ENCODE measurements around the gene SH3GL3.

Gene SH3GL3

DNA sequence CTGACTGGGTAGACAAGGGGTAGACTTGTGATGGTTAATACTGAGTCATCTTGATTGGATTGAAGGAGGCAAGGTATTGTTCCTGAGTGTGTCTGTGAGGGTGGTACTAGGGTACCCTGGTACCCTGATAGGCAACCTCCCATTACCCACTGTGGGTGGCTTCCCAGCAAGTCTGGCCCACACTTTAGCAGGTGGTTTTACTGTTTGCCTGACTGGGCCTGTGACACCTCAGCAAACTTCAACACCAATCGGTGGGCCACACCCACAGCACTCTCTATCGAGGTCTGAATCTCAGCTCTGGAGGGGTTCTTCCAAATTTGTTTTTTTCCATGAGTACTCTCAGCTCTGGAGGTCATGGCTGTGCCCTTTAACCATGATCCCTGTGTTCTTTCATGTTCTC lies 24.6 kb upstream of the SH3GL3 start:
- ChIA-PET CTCF (interaction anchor here (1.1 to 2.5 kb wide), 3 partner anchors 14 to 174 kb away, joined by 3 to 19 read pairs (median 7); no protein-coding TSS in a partner anchor), POLR2A (no interaction called here)
- DNase-seq (ENCODE audit: low read depth, low spot score), result no peak
- H3K4me3 ChIP-seq (ENCODE audit: low read depth, low read length), result no peak overlapping the region
- TF ChIP-seq, protein P1, sequence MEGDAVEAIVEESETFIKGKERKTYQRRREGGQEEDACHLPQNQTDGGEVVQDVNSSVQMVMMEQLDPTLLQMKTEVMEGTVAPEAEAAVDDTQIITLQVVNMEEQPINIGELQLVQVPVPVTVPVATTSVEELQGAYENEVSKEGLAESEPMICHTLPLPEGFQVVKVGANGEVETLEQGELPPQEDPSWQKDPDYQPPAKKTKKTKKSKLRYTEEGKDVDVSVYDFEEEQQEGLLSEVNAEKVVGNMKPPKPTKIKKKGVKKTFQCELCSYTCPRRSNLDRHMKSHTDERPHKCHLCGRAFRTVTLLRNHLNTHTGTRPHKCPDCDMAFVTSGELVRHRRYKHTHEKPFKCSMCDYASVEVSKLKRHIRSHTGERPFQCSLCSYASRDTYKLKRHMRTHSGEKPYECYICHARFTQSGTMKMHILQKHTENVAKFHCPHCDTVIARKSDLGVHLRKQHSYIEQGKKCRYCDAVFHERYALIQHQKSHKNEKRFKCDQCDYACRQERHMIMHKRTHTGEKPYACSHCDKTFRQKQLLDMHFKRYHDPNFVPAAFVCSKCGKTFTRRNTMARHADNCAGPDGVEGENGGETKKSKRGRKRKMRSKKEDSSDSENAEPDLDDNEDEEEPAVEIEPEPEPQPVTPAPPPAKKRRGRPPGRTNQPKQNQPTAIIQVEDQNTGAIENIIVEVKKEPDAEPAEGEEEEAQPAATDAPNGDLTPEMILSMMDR (IDR thresholded peaks at IDR 0.05; ENCODE audit: insufficient read depth, low read length, missing control alignments), result no peak

DNA sequence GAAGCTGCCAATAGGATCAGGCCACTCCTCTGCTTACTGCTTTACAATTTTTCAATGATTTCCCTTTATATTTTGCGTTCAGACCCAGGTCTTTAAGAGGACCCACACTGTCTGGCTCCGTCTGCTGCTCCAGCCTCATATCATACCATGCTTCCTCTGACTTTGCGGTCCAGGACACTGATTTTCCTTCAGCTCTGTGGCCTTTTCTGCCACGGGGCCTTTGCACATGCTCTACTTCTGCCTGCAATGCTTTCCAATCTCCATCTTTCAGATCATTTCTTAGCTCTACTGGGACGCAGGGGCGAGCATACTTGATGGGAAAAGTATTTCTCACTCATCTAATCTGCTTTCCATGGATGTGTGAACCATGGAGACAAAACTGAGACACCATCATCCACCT lies 23.0 kb upstream of the SH3GL3 start:
- no peak overlapping the region for H3K4me3 ChIP-seq (ENCODE audit: low read depth, low read length)
- ChIA-PET POLR2A (no interaction called here), CTCF (interaction anchor here (0.9 to 2.5 kb wide), 2 partner anchors 12 to 176 kb away, joined by 3 to 19 read pairs; no protein-coding TSS in a partner anchor)
- DNase-seq (ENCODE audit: low read depth, low spot score), result no peak
- TF ChIP-seq, protein P1 (IDR thresholded peaks at IDR 0.05; ENCODE audit: insufficient read depth, low read length, missing control alignments), result no peak

DNA sequence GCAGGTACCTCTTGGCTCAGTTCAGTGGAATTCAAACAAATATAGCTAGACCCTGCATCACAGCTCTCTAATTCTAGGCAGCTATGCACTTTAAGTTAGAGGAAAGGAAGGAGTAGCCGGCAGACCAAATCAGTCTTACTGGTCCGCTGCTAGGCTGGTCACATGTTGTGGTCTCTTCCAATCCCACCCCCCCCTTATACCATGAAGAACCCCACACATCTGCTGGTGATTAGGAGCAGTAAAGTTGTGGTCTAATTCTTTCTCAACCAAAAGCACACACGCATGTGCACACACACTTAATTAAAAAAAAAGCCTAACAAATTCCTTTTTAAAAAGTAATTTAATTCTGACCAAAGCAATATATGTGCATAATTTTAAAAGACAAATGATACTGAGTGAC lies 16.7 kb upstream of the SH3GL3 start:
- H3K4me3 ChIP-seq (ENCODE audit: low read depth, low read length), result no peak overlapping the region
- TF ChIP-seq, protein P1 (IDR thresholded peaks at IDR 0.05; ENCODE audit: insufficient read depth, low read length, missing control alignments), result no peak
- no peak for DNase-seq (ENCODE audit: low read depth, low spot score)
- CTCF ChIA-PET, result interaction anchor here (3.1 to 11.5 kb wide), 2 partner anchors 9 to 182 kb away, joined by 15 to 370 read pairs; no protein-coding TSS in a partner anchor
- POLR2A ChIA-PET, result no interaction called here

DNA sequence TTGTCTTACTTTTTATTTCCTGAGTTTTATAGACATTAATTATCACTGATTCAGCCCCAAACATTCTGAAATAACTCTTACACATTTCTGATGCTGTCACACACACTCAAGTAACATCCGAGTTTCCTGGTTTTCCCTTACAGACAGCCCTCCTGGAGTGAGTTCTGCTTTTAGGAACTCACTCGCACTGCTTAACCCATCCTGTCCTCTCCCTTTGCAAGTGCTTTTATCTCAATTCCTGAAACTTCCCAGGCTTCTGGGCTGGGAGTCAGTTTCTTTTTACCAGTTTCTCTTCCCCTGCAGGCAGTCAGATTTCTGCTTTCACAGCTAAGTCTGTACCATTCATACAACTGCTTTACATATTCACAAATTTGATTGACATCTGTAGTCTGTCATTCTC lies 15.6 kb upstream of the SH3GL3 start:
- CTCF ChIA-PET, result interaction anchor here (11.5 kb wide), 1 partner anchor 183 kb away, joined by 370 read pairs; no protein-coding TSS in a partner anchor
- H3K4me3 ChIP-seq (ENCODE audit: low read depth, low read length), result no peak overlapping the region
- TF ChIP-seq, protein P1 (IDR thresholded peaks at IDR 0.05; ENCODE audit: insufficient read depth, low read length, missing control alignments), result no peak
- no peak for DNase-seq (ENCODE audit: low read depth, low spot score)
- POLR2A ChIA-PET, result no interaction called here

DNA sequence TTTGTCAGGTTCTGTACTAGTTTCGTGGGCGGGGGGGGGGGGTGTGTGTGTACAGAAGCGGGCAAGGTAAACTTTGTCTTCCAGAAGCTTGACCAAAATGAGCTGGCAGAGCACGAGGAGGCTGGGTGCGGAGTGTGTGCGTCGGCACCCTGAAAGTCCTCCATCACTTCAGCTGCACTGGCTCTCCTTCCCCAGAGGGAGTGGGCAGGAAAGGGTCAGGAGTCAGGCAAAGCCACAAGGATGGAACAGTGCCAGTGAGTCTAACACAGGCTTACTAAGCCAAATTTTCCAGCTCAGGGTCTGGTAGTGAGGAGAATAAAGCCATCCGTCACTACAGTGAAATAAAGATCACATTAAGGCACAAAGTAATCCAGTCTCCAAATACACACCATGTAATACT lies 11.9 kb upstream of the SH3GL3 start:
- no peak overlapping the region for H3K4me3 ChIP-seq (ENCODE audit: low read depth, low read length)
- ChIA-PET POLR2A (no interaction called here), CTCF (interaction anchor here (1.0 to 11.5 kb wide), 11 partner anchors 9 to 424 kb away, joined by 3 to 370 read pairs (median 9); partner anchors contain the start of genes C15orf40 and SH3GL3)
- TF ChIP-seq, protein P1 (IDR thresholded peaks at IDR 0.05; ENCODE audit: insufficient read depth, low read length, missing control alignments), result no peak
- no peak for DNase-seq (ENCODE audit: low read depth, low spot score)

DNA sequence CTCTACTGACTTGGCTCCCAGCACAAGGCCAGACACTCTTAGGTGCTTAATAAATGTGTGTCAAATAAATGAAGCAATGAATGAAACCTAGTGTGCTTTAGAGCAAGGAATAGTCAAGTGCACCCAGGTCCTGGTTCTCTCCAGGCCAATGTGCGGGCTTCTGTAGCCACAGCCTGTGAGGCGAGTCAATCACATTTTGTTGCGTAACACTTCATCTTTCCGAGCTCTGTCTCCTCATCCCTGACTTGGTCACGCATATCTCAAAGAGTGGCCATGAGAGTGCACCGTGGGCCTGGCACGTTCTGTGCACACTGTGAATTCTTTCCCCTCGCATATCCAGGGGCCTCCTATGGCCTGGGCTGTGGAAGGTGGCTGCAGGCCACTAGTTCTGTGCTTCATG lies 11.4 kb upstream of the SH3GL3 start:
- TF ChIP-seq, protein P1 (IDR thresholded peaks at IDR 0.05; ENCODE audit: insufficient read depth, low read length, missing control alignments), result no peak
- H3K4me3 ChIP-seq (ENCODE audit: low read depth, low read length), result no peak overlapping the region
- no peak for DNase-seq (ENCODE audit: low read depth, low spot score)
- POLR2A ChIA-PET, result no interaction called here
- CTCF ChIA-PET, result interaction anchor here (0.8 to 11.5 kb wide), 14 partner anchors 10 to 424 kb away, joined by 3 to 370 read pairs (median 8); partner anchors contain the start of genes C15orf40 and SH3GL3
